HG03457 (cell line): ENCODE measurements around the gene PFKFB2.

Experiments
- ATAC-seq: cut with Tn5 transposase; IDR thresholded peaks from one replicate; pipeline ENCODE4 v1.9.1; 2021; ENCODE audit warnings: moderate number of reproducible peaks; ENCODE audit not compliant: unreplicated experiment

Gene PFKFB2

GRCh38 chr1:207088161-207088560 is 35.1 kb downstream of the PFKFB2 start:
- ATAC-seq = no peak

- no peak for ATAC-seq
Measured at GRCh38 chr1:207088701-207089626, 35.9 kb downstream of the PFKFB2 start, which contains the start of gene C4BPB. C4BPB (plus strand) TSS chr1:207088860; CDS start chr1:207089532, 672 bp downstream.

GRCh38 chr1:207089627-207090355 is 36.7 kb downstream of the PFKFB2 start:
- ATAC-seq = no peak

GRCh38 chr1:207091200-207091908 is 38.3 kb downstream of the PFKFB2 start:
- ATAC-seq = no peak

GRCh38 chr1:207093944-207094343 is 40.9 kb downstream of the PFKFB2 start:
- no peak for ATAC-seq

GRCh38 chr1:207097871-207098324 is 44.8 kb downstream of the PFKFB2 start:
- peak; percentile 69 for ATAC-seq

- ATAC-seq = no peak
Measured at GRCh38 chr1:207101720-207102119, 48.6 kb downstream of the PFKFB2 start.

- no peak for ATAC-seq
Measured at GRCh38 chr1:207102146-207102545, 49.1 kb downstream of the PFKFB2 start.

- no peak for ATAC-seq
Measured at GRCh38 chr1:207102659-207103058, 49.6 kb downstream of the PFKFB2 start.

GRCh38 chr1:207103892-207104373 is 50.9 kb downstream of the PFKFB2 start, which contains the start of gene C4BPA:
C4BPA (plus strand) TSS chr1:207104233; CDS start chr1:207113026, 8,793 bp downstream.
- no peak for ATAC-seq

- no peak for ATAC-seq
Measured at GRCh38 chr1:207109004-207109403, 55.9 kb downstream of the PFKFB2 start.

- no peak for ATAC-seq
Measured at GRCh38 chr1:207112616-207113296, 59.7 kb downstream of the PFKFB2 start.

GRCh38 chr1:207115269-207115668 is 62.2 kb downstream of the PFKFB2 start:
- ATAC-seq = no peak

- no peak for ATAC-seq
Measured at GRCh38 chr1:207124389-207124788, 71.3 kb downstream of the PFKFB2 start.

GRCh38 chr1:207128336-207128921 is 75.4 kb downstream of the PFKFB2 start:
- ATAC-seq = no peak

- ATAC-seq = no peak
Measured at GRCh38 chr1:207129053-207129452, 76.0 kb downstream of the PFKFB2 start.
